ENCODE data around the gene TCF19.

The TCF19 gene

GRCh38 chr6:31128093-31128676 is 30.2 kb upstream of the TCF19 start:
- DNase-seq: peak; percentile 73

GRCh38 chr6:31129130-31129529 is 29.3 kb upstream of the TCF19 start:
- DNase-seq: no peak

GRCh38 chr6:31130751-31131150 is 27.6 kb upstream of the TCF19 start:
- no peak for DNase-seq

GRCh38 chr6:31131595-31131994 is 26.8 kb upstream of the TCF19 start:
- no peak for DNase-seq

DNA sequence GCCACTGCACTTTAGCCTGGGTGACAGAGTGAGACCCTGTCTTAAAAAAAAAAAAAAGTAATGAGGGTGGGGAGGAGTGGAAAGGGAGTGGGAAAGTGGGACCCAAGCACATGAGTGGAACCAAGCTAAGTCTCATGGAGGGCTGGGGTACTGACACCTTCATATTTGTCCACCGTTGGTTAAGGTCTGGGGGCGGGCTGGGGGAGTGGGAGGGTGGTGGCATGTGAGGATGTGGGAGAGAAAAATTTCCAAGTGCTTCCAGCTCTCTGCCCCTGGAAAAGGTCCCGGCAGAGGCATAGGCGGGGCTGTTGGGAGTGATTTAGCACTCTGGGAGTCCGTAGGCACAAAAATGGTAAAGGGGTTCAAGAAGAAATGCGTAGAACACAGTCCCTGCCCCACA is 25.6 kb upstream of the TCF19 start:
- DNase-seq: no peak

- no peak for DNase-seq
Measured at GRCh38 chr6:31135710-31136109, 22.7 kb upstream of the TCF19 start.

- DNase-seq: no peak
Measured at GRCh38 chr6:31138982-31139381, 19.4 kb upstream of the TCF19 start, which contains the start of gene PSORS1C2. PSORS1C2 (minus strand) TSS chr6:31139066; CDS start chr6:31139026, 40 bp downstream.

- DNase-seq: no peak
Measured at GRCh38 chr6:31139599-31139998, 18.8 kb upstream of the TCF19 start.

DNA sequence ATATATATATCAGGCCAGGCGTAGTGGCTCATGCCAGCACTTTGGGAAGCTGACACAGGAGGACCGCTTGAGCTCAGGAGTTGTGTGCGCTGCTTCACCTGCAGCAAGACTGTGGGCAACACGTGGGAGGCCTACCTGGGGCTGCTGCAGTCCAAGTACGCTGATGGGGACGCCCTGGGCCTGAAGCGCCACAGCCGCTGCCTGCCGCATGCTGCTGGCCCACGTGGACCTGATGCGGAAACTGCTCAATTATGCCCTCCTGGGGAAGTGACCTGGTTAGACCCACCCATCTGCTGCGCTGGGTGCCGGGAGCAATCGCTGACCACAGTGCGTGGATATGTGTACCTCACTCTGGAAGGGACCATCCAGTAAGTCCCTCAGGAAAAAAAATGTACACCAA is 17.7 kb upstream of the TCF19 start:
- no peak for DNase-seq

DNA sequence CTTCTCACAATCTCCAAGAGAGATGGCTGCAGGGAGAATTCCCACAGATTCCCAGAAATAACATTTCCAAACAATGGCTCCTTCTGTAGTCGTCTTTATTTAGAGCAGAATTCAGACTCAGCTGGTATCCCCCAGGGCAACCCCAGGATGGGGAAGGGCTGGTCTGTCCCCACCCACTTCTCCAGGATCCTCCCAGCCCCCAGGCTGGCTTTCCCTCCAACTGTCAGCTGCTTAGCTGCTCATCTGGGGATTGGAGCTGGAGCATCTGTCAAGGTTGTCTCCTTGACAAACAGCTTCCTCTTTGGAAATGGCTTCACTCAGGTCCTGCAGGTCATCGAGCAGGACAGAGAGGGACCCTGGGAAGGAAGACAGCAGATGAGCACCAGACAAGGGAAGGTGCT is 16.0 kb upstream of the TCF19 start:
- DNase-seq: no peak

DNA sequence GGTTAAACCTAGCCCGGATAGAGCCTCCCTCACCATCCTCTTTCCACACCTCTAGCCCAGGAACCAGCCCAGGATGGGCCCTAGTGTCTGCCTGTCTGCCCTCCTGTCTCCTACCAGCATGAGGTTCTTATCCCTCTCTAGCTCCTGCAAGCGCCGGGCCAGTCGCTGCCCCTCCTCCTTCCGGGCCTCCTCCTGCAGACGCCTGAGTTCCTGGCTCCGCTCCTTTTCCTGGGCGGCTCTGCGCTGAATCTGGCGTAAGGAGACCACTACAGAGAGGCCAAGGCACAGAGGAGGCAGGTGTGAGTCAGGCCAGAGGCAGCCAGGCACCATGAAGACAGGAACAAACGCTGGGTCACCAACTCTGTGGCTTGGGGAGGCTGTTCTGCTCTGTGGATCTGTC is 15.2 kb upstream of the TCF19 start:
- DNase-seq: no peak

DNA sequence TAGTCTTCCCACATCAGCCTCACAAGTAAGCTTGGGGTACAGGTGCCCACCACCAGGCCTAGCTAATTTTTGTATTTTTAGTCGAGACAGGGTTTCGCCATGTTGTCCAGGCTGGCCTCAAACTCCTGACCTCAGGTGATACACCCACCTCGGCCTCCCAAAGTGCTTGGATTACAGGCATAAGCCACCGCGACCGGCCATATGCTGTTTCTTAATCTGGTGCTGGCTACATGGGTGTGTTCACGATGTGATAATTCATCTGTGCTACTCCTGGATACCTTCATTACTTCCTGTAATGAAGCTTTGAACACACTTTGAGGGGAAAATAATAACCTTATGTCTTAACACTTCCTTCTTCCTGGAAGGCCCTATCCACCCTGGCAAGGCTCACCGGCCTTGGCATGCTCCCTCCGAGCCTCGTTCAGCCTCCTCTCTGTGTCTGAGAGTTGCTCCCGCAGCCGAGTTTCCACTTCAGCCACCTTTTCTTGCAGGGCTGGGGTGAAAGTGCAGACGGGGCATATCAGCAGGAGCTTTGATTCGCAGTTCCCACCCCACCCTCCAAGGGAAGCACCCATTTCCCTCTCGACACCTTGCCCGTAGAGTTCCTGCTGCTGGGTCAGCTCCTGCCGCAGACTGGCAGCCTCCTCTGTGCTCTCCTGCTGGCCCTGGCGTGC is 14.0 kb upstream of the TCF19 start:
- no peak for DNase-seq

GRCh38 chr6:31144970-31145340 is 13.4 kb upstream of the TCF19 start:
- no peak for DNase-seq

- DNase-seq: no peak
Measured at GRCh38 chr6:31145386-31145785, 13.0 kb upstream of the TCF19 start.

- DNase-seq: no peak
Measured at GRCh38 chr6:31149827-31150447, 8.5 kb upstream of the TCF19 start.

DNA sequence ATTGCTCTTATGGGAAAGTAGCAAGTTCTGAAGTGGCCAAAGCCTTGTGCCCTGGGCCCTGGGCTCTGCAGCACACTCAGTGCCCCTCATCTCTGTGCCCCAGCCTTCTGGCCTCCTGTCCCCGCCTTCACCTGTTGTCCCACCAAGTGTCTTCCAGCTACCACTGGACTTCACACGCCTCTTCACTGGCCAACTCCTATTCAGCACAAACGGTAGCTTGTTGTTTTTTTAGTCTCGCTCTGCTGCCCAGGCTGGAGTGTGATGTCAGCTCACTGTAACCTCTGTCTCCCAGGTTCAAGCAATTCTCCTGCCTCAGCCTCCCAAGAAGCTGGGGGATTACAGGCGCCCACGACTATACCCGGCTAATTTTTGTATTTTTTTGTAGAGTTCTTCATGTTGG is 5.6 kb upstream of the TCF19 start:
- no peak for DNase-seq

DNA sequence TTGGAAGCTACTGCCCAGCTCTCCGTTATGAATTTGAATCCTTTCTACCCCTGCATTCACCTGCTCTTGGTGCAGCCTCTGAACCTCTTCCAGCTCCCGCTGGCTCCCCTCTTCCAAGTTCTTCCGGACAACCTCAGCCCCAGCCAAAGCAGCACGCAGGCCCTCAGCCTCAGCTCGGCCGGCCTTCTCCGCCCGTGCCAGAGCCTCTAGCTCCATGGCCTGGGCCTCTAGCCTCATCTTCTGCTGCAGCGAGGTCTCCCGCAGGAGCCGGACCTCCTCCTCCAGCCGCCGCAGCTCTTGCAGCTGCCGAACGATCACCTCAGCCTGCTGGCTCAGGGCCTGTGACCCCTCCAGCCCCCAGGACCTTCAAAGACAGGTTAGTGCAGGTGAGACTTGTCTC is 4.0 kb upstream of the TCF19 start:
- DNase-seq: no peak

DNA sequence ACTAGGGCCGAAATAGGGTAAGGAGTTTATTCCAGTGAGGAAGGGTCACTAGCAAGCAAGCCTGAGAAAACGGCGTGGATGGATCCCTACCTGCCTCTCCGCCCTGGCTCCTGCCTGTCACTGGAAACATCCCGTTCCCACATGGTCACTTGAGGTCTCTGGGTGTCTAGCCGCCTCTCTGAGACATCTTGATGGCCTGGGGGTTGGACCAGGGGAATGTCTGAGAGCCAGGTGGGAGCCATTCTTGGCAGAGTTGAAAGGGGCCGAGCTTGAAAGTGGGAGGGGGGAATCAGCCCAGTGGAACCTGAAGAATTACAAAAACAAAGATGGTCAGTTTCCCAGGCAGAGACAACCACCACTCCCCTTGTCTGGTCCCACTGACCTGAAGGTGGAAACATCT is 1.7 kb upstream of the TCF19 start:
- DNase-seq: no peak

DNA sequence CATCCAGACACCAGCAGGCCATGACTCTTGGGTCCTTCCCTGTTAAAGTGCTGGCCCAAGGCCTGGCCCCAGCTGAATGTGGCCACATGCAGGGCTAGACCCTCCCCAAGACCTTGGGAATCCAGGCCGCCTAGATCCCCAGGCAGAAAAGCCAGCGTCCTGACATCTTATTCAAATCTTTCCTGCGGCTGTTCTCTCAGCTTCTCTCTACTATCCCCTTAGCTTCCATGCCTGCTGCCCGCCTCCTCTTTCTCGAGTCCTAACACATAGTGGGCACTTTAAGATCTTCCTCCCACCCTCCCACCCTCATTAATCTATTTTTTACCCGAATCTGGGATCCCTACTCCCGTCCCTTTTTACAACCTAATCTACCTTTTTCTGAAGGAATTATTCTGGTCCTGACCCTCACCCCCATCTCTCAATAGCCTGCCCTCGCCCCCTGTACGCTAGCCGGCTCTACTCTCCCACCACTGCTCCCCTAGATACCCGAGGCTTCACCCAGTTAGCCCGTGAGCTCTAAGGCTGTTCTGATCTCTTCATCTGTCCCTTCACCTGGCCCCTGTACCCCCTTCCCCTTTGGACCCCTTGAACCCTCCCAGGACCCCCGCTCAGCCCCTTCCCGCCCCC is 763 bp upstream of the TCF19 start, which contains the start of gene CCHCR1:
Gene CCHCR1 (minus strand): TSS at position 290 of the 627 bp plus-strand sequence. CDS start 202 bp downstream, at position 88.
- no peak for DNase-seq

- peak; percentile 52 for DNase-seq
Measured at GRCh38 chr6:31158863-31159855, 770 bp downstream of the TCF19 start.

DNA sequence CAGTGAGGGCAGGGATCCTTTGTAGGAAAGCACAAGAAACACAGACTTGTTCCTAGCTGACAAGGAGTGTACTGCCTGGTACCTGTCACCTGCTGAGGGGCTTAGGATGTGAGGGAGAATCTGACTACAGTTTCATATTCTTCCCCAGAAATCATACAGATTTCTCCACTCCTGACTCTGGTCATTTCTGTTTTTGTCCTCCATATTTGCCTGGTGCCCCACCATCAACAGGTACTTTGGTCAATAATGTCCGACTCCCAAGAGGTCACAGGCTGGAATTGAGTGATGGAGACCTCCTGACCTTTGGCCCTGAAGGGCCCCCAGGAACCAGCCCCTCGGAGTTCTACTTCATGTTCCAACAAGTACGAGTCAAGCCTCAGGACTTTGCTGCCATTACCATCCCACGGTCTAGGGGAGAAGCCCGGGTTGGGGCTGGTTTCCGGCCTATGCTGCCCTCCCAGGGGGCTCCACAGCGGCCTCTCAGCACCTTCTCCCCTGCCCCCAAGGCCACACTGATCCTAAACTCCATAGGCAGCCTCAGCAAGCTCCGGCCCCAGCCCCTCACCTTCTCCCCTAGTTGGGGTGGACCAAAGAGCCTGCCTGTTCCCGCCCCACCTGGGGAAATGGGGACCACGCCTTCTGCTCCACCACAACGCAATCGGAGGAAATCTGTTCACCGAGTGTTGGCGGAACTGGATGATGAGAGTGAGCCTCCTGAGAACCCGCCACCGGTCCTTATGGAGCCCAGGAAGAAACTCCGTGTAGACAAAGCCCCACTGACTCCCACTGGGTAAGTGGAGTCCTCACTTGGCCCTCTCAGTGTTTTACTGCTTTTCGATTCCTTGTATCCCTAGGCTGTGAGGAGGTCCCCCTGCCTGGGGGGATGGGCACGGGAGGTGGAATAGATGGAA is 3.1 kb downstream of the TCF19 start:
- DNase-seq: no peak
